ENCODE data around the gene MEGF6. TPM values are rescaled to one million over a fixed set of nuclear protein-coding genes. Genes with fewer than 3 reads are reported as not detected.

MEGF6 gene
- total and polyA plus RNA-seq, 9 donors = 7.7 to 26.7 (median 15.3) TPM

DNA sequence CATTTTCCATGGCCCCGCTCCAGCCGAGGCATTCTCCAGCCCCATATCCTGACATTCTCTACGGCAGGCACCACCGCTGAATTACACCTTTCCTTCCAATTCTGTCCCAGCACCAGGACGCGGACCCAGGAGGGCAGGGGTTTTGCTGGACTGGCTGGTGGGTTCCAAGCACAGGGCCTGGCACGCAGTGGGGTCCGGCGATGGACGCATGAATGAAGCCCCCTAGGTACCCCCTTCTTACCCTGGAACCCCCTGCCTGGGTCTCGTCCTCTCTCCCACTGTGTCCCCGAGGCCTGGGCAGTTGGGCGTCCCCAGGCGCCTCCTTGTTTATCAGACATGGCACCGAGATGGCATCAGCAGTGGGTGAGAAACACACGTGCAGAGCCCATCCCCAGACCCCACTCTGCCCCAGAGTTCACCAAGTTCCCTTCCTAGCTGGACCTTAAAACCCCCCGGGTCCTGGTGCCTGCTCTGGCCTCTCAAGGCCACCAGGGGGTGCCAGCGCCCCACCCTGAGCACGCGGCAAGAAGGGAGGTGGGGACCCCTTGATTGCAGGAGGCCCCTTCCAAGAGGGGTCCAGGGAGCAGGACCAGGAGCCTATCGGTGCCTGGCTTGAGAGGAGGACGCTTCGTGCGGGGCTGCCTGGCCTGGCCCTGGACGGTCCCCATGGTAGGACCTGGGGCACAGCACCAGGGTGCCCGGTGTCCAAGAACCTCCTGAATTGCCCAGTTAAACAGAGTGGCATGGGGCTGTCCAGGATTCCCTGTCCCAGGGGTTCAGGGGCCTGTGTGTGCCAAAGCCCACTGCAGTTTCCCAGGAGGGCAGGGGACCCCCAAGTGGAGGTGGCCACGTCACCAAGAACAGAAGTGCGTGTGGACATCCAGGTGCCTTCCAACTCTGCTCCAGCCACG lies 46.1 kb downstream of the MEGF6 start:
- no peak for DNase-seq
- Histone ChIP-seq H3K4me1 (ENCODE audit: control insufficient read depth, insufficient read depth, low read length) (peaks cover 63% of the 10 kb centered on the region), H3K27me3 (ENCODE audit: control insufficient read depth, insufficient read depth, low read length) (peaks cover 8% of the 10 kb centered on the region), H3K9me3 (replicated peaks; ENCODE audit: control insufficient read depth, low read depth, low read length) (no peaks in the 10 kb centered on the region), H3K36me3 (ENCODE audit: control insufficient read depth, insufficient read depth, low read length) (no peaks in the 10 kb centered on the region), H3K4me3 (ENCODE audit: low read length) (no peak overlapping the region), H3K27ac (ENCODE audit: low read length) (no peak overlapping the region)
- WGBS (ENCODE audit: insufficient coverage) = 59% methylated on average over 26 of the region's 29 CpGs

DNA sequence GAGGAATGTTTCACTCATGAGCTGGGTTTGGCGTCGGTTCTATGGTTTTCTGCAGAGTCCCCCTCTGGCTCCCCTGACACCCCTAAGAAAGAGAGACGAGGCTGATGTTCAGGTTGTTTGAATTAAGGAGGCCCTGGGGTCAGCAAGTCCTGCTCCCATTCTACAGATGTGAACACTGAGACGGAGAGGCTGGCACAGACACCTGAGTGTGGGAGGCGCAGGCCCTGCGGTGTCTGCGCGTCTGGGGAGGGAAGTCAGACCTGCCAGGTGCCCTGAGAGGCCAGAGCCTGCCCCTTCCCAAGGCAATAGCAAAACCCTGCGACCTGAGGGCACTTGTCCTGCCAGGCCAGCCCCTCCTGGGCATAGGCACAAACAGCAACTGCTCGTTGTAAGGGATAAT lies 47.7 kb downstream of the MEGF6 start:
- 60% methylated on average over 2 of the region's 10 CpGs for WGBS (ENCODE audit: insufficient coverage)
- Histone ChIP-seq H3K27ac (ENCODE audit: low read length) (no peak overlapping the region), H3K4me3 (ENCODE audit: low read length) (no peak overlapping the region), H3K27me3 (ENCODE audit: control insufficient read depth, insufficient read depth, low read length) (peaks cover 8% of the 10 kb centered on the region), H3K36me3 (ENCODE audit: control insufficient read depth, insufficient read depth, low read length) (no peaks in the 10 kb centered on the region), H3K4me1 (ENCODE audit: control insufficient read depth, insufficient read depth, low read length) (peaks cover 51% of the 10 kb centered on the region), H3K9me3 (replicated peaks; ENCODE audit: control insufficient read depth, low read depth, low read length) (no peaks in the 10 kb centered on the region)
- DNase-seq = no peak

- H3K9me3 ChIP-seq (replicated peaks; ENCODE audit: control insufficient read depth, low read depth, low read length) = peaks cover 3% of the 10 kb centered on the region
- DNase-seq = no peak
- H3K4me3 ChIP-seq (ENCODE audit: low read length) = no peak overlapping the region
- no peak overlapping the region for H3K27ac ChIP-seq (ENCODE audit: low read length)
- peaks cover 8% of the 10 kb centered on the region for H3K27me3 ChIP-seq (ENCODE audit: control insufficient read depth, insufficient read depth, low read length)
- peaks cover 46% of the 10 kb centered on the region for H3K4me1 ChIP-seq (ENCODE audit: control insufficient read depth, insufficient read depth, low read length)
- WGBS (ENCODE audit: insufficient coverage) = 92% methylated on average over 12 of the region's 12 CpGs
- H3K36me3 ChIP-seq (ENCODE audit: control insufficient read depth, insufficient read depth, low read length) = no peaks in the 10 kb centered on the region
These were observed 48.2 kb downstream of the MEGF6 start for GRCh38 chr1:3563125-3563524.

DNA sequence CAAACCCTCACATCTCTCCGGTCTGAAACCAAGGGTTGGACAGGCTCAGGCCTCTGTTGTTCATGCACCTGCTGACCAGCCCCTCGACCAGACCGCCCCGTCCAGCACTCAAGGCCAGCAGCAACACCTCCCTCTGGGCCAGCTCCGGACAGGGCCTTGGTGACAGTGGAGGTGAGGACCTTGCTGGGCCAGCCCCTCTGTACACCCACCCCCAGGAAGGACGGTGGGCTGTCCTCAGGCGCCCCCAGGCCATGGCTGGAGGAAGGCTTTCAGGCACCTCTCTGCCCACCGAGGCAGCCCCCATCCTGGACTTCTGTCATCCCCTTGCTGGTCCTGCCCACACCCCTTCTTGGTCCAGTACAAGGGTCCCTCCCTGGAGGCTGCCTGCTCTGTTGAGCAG lies 48.6 kb downstream of the MEGF6 start:
- 86% methylated on average over 3 of the region's 8 CpGs for WGBS (ENCODE audit: insufficient coverage)
- no peak overlapping the region for H3K4me3 ChIP-seq (ENCODE audit: low read length)
- H3K4me1 ChIP-seq (ENCODE audit: control insufficient read depth, insufficient read depth, low read length) = peaks cover 42% of the 10 kb centered on the region
- H3K27me3 ChIP-seq (ENCODE audit: control insufficient read depth, insufficient read depth, low read length) = peaks cover 9% of the 10 kb centered on the region
- no peak overlapping the region for H3K27ac ChIP-seq (ENCODE audit: low read length)
- no peaks in the 10 kb centered on the region for H3K36me3 ChIP-seq (ENCODE audit: control insufficient read depth, insufficient read depth, low read length)
- DNase-seq = no peak
- peaks cover 3% of the 10 kb centered on the region for H3K9me3 ChIP-seq (replicated peaks; ENCODE audit: control insufficient read depth, low read depth, low read length)

DNA sequence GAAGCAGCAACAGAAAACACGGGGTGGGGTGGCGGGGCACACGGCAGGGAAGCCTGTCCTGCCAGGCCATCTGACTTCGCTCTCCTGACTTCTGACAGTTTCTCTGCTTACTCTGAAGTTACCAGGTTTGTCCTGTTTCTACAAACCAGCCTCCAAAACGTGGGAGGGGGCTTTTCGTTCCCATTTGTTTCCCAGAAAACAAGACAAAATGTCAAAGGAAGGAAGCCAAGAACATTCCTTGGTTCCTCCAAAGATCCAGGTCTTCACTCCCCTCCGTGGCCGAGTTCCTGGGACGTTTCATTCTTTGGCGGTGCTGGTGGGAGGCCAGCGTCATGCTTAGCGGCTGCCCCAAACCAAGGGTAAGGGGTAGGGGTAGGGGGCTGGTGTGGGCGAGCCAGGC lies 49.6 kb downstream of the MEGF6 start:
- DNase-seq = peak; percentile 71
- Histone ChIP-seq H3K4me1 (ENCODE audit: control insufficient read depth, insufficient read depth, low read length) (peaks cover 45% of the 10 kb centered on the region), H3K4me3 (ENCODE audit: low read length) (no peak overlapping the region), H3K27me3 (ENCODE audit: control insufficient read depth, insufficient read depth, low read length) (peaks cover 18% of the 10 kb centered on the region), H3K9me3 (replicated peaks; ENCODE audit: control insufficient read depth, low read depth, low read length) (peaks cover 3% of the 10 kb centered on the region), H3K27ac (ENCODE audit: low read length) (no peak overlapping the region), H3K36me3 (ENCODE audit: control insufficient read depth, insufficient read depth, low read length) (no peaks in the 10 kb centered on the region)
- 45% methylated on average over 7 of the region's 13 CpGs for WGBS (ENCODE audit: insufficient coverage)

DNA sequence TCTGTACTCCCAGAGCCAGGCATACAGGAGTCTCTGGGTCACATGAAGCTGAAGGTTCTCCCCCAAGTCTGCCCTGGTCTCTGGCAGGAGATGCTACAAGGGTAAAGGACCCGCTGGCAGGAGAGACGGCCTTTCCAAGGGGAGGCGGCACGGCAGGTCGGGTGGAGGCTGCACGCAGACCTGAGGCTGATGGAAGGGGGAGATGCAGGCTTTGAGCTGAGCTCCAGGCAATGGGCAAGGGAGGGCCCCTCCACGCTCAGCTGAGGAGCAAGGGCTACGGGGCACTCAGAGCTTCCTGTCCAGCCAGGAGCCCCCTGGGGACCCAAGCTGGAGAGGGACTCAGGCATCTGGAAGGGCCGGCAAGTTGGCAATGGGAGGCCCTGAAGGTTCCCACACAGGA lies 50.3 kb downstream of the MEGF6 start:
- 65% methylated on average over 9 of the region's 9 CpGs for WGBS (ENCODE audit: insufficient coverage)
- H3K36me3 ChIP-seq (ENCODE audit: control insufficient read depth, insufficient read depth, low read length) = no peaks in the 10 kb centered on the region
- peaks cover 43% of the 10 kb centered on the region for H3K4me1 ChIP-seq (ENCODE audit: control insufficient read depth, insufficient read depth, low read length)
- peaks cover 3% of the 10 kb centered on the region for H3K9me3 ChIP-seq (replicated peaks; ENCODE audit: control insufficient read depth, low read depth, low read length)
- H3K4me3 ChIP-seq (ENCODE audit: low read length) = no peak overlapping the region
- DNase-seq = no peak
- H3K27ac ChIP-seq (ENCODE audit: low read length) = no peak overlapping the region
- H3K27me3 ChIP-seq (ENCODE audit: control insufficient read depth, insufficient read depth, low read length) = peaks cover 20% of the 10 kb centered on the region

GRCh38 chr1:3560251-3560871 lies 50.9 kb downstream of the MEGF6 start:
- Histone ChIP-seq H3K9me3 (replicated peaks; ENCODE audit: control insufficient read depth, low read depth, low read length) (peaks cover 3% of the 10 kb centered on the region), H3K4me3 (ENCODE audit: low read length) (no peak overlapping the region), H3K36me3 (ENCODE audit: control insufficient read depth, insufficient read depth, low read length) (no peaks in the 10 kb centered on the region), H3K27ac (ENCODE audit: low read length) (peak overlapping the region; percentile 65), H3K27me3 (ENCODE audit: control insufficient read depth, insufficient read depth, low read length) (peaks cover 20% of the 10 kb centered on the region), H3K4me1 (ENCODE audit: control insufficient read depth, insufficient read depth, low read length) (peaks cover 37% of the 10 kb centered on the region)
- DNase-seq = peak; percentile 87
- 27% methylated on average over 15 of the region's 17 CpGs for WGBS (ENCODE audit: insufficient coverage)

- Histone ChIP-seq H3K27me3 (ENCODE audit: control insufficient read depth, insufficient read depth, low read length) (peaks cover 16% of the 10 kb centered on the region), H3K4me1 (ENCODE audit: control insufficient read depth, insufficient read depth, low read length) (peaks cover 47% of the 10 kb centered on the region), H3K4me3 (ENCODE audit: low read length) (no peak overlapping the region), H3K9me3 (replicated peaks; ENCODE audit: control insufficient read depth, low read depth, low read length) (peaks cover 3% of the 10 kb centered on the region), H3K27ac (ENCODE audit: low read length) (no peak overlapping the region), H3K36me3 (ENCODE audit: control insufficient read depth, insufficient read depth, low read length) (no peaks in the 10 kb centered on the region)
- 75% methylated on average over 15 of the region's 20 CpGs for WGBS (ENCODE audit: insufficient coverage)
- no peak for DNase-seq
These were observed 53.1 kb downstream of the MEGF6 start for GRCh38 chr1:3558036-3558726.

DNA sequence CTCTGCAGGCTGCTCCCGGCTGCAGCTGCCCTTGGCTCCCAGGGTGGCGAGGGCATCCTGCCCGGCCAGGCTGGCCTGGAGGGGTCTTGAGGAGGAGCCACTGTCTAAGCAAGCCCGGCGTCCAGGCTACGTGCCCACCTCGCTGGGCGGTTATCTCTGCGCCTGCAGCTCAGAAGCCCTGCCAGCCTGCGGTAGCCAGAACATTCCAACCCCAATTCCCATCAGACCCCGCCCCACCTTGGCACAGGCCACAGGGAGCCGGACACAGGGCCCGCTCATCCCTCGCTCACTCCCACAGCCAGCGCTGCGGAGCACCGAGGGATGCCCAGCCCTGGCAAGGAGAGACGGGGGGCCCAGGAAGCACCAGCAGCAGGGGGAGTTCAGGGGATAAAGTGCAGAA lies 53.9 kb downstream of the MEGF6 start:
- peaks cover 53% of the 10 kb centered on the region for H3K4me1 ChIP-seq (ENCODE audit: control insufficient read depth, insufficient read depth, low read length)
- DNase-seq = no peak
- peaks cover 13% of the 10 kb centered on the region for H3K27me3 ChIP-seq (ENCODE audit: control insufficient read depth, insufficient read depth, low read length)
- no peaks in the 10 kb centered on the region for H3K36me3 ChIP-seq (ENCODE audit: control insufficient read depth, insufficient read depth, low read length)
- H3K27ac ChIP-seq (ENCODE audit: low read length) = no peak overlapping the region
- peaks cover 3% of the 10 kb centered on the region for H3K9me3 ChIP-seq (replicated peaks; ENCODE audit: control insufficient read depth, low read depth, low read length)
- 59% methylated on average over 13 of the region's 18 CpGs for WGBS (ENCODE audit: insufficient coverage)
- H3K4me3 ChIP-seq (ENCODE audit: low read length) = no peak overlapping the region

GRCh38 chr1:3556336-3556735 lies 55.0 kb downstream of the MEGF6 start:
- Histone ChIP-seq H3K27me3 (ENCODE audit: control insufficient read depth, insufficient read depth, low read length) (peaks cover 11% of the 10 kb centered on the region), H3K27ac (ENCODE audit: low read length) (no peak overlapping the region), H3K4me3 (ENCODE audit: low read length) (no peak overlapping the region), H3K9me3 (replicated peaks; ENCODE audit: control insufficient read depth, low read depth, low read length) (peaks cover 3% of the 10 kb centered on the region), H3K36me3 (ENCODE audit: control insufficient read depth, insufficient read depth, low read length) (no peaks in the 10 kb centered on the region), H3K4me1 (ENCODE audit: control insufficient read depth, insufficient read depth, low read length) (peaks cover 51% of the 10 kb centered on the region)
- 75% methylated on average over 17 of the region's 17 CpGs for WGBS (ENCODE audit: insufficient coverage)
- DNase-seq = no peak
